K562 (cell line): ENCODE results near the gene MAGI2. TPM values are rescaled to one million over a fixed set of nuclear protein-coding genes. Genes with fewer than 3 reads are reported as not detected.

Experiments
- ATAC-seq: fragments of 200-7000 bp; cut with Tn5 transposase; 3 replicates; pipeline ENCODE4 v1.9.1; 2020; ENCODE audit warnings: moderate library complexity
- BruUV-seq: library from RNA; stranded (reverse); fragments of 400-500 nt; replicated peaks from 2 replicates; lab custom pipeline; 2021; lab: Mats Ljungman, UMichigan
- CTCF ChIA-PET: fragments of 300-600 bp; formaldehyde crosslinking; extraction: SDS; loops from one replicate; lab custom pipeline; 2021; ENCODE audit warnings: low intra/inter-chr PET ratio; lab: Yijun Ruan, JAX
- POLR2A ChIA-PET: fragments of 300-600, 350-650 bp; sonication (Branson Sonifier 250); formaldehyde crosslinking; extraction: SDS; loops from one replicate; lab custom pipeline; 2021; ENCODE audit warnings: antibody characterized with exemption, inconsistent platforms; lab: Yijun Ruan, JAX
- DNase-seq, 4 experiments: peaks; one replicate each; pipeline versions ENCODE4 v3.0.0 to v3.0.0-alpha.2; 2011 to 2018; ENCODE audit warnings: low spot score in 3 of 4, mixed read lengths in 3 of 4; ENCODE audit errors: extremely low read depth in 1 of 4
- FAIRE-seq: peaks from 2 replicates; lab custom pipeline; 2011; peaks lifted over from hg19 to GRCh38; lab: Jason Lieb, UNC
- H2AFZ ChIP-seq: 2 replicates; pipeline ENCODE4 v1.6.0; 2011; ENCODE audit warnings: low read depth, low read length, control low read depth, inconsistent platforms
- H3K27ac ChIP-seq: fragments of 200-600 bp; 3 replicates; pipeline ENCODE4 v1.8.0; 2011; ENCODE audit warnings: low read depth, mild to moderate bottlenecking, control low read depth, inconsistent platforms, low read length, moderate library complexity, mixed read lengths; ENCODE audit errors: extremely low read depth
- H3K27me3 ChIP-seq, 2 experiments: fragments of 300-600 bp in 1 of 2; 2 replicates in 1 of 2; 3 replicates in 1 of 2; pipeline versions ENCODE4 v1.6.0 to v1.8.0; 2011; ENCODE audit warnings: inconsistent platforms in 2 of 2, low read length in 2 of 2, mild to moderate bottlenecking in 1 of 2, mixed read lengths in 1 of 2, moderate library complexity in 1 of 2; ENCODE audit not compliant: control insufficient read depth in 2 of 2, insufficient read depth in 2 of 2
- H3K36me3 ChIP-seq: fragments of 300-600 bp; 3 replicates; pipeline ENCODE4 v1.8.0; 2011; ENCODE audit warnings: mild to moderate bottlenecking, low read length, inconsistent platforms; ENCODE audit not compliant: control insufficient read depth, insufficient read depth
- H3K4me1 ChIP-seq, 2 experiments: fragments of 200-600 bp in 1 of 2; replicated peaks in 1 of 2; 2 replicates in 1 of 2; 3 replicates in 1 of 2; pipeline versions ENCODE4 v1.5.1 to v1.8.0; 2011; ENCODE audit warnings: inconsistent platforms in 2 of 2, low read length in 2 of 2, mild to moderate bottlenecking in 1 of 2, mixed read lengths in 1 of 2, moderate library complexity in 1 of 2; ENCODE audit not compliant: control insufficient read depth in 2 of 2, insufficient read depth in 2 of 2
- H3K4me2 ChIP-seq: 2 replicates; pipeline ENCODE4 v1.6.1; 2011; ENCODE audit warnings: low read length, control low read depth, inconsistent platforms, mixed read lengths; ENCODE audit not compliant: insufficient read depth
- H3K4me3 ChIP-seq: fragments of 200-600 bp; sonication (generic), shearing (Covaris generic); 2 replicates; pipeline ENCODE4 v1.5.1; 2016; ENCODE audit warnings: control low read depth, inconsistent platforms
- H3K79me2 ChIP-seq: fragments of 200-600 bp; 3 replicates; pipeline ENCODE4 v1.8.0; 2011; ENCODE audit warnings: low read length, inconsistent platforms; ENCODE audit not compliant: control insufficient read depth, insufficient read depth
- H3K9ac ChIP-seq, 2 experiments: 2 replicates each; pipeline versions ENCODE4 v1.6.0 to v1.6.1; 2011; ENCODE audit warnings: low read depth in 2 of 2, low read length in 2 of 2, control low read depth in 1 of 2, inconsistent platforms in 1 of 2, mild to moderate bottlenecking in 1 of 2, mixed read lengths in 1 of 2; ENCODE audit not compliant: insufficient read depth in 1 of 2
- H3K9me1 ChIP-seq: one replicate; pipeline ENCODE4 v1.6.0; 2011; ENCODE audit warnings: inconsistent platforms, mild to moderate bottlenecking, low read length, moderate library complexity; ENCODE audit not compliant: control insufficient read depth, insufficient read depth
- H3K9me3 ChIP-seq: replicated peaks from 2 replicates; pipeline ENCODE4 v1.5.1; 2011; ENCODE audit warnings: low read depth, low read length, inconsistent platforms; ENCODE audit not compliant: control insufficient read depth, insufficient read depth
- H4K20me1 ChIP-seq: replicated peaks from 2 replicates; pipeline ENCODE4 v1.6.1; 2011; ENCODE audit warnings: low read length, inconsistent platforms, mixed read lengths; ENCODE audit not compliant: control insufficient read depth, insufficient read depth
- BRF1 ChIP-seq: IDR thresholded peaks from 3 replicates; pipeline ENCODE4 v1.6.1; 2011; ENCODE audit warnings: borderline replicate concordance, mild to moderate bottlenecking; ENCODE audit not compliant: insufficient read length; ENCODE audit errors: extremely low read depth
- CXXC5 ChIP-seq: fragments of 250-450 bp; sonication (Bioruptor Pico); IDR thresholded peaks from 2 replicates; pipeline ENCODE4 v1.8.0; 2022; ENCODE audit warnings: inconsistent platforms, mild to moderate bottlenecking, moderate library complexity
- HNRNPH1 ChIP-seq: fragments of 200-400 bp; formaldehyde crosslinking; optimal IDR thresholded peaks from 2 replicates; pipeline ENCODE3; 2017; ENCODE audit warnings: low read depth, mild to moderate bottlenecking, low read length, moderate library complexity
- HNRNPUL1 ChIP-seq: fragments of 200-400 bp; formaldehyde crosslinking; IDR thresholded peaks from 2 replicates; pipeline ENCODE4 v1.6.1; 2017; ENCODE audit warnings: low read length
- KAT8 ChIP-seq: fragments of 450-650 bp; IDR thresholded peaks from 2 replicates; pipeline ENCODE4 v1.6.1; 2016; ENCODE audit warnings: low read depth, mild to moderate bottlenecking
- KLF13 ChIP-seq: fragments of 450-650 bp; IDR thresholded peaks from 2 replicates; pipeline ENCODE4 v1.6.1; 2016; ENCODE audit warnings: missing genetic modification characterization, low read depth, mild to moderate bottlenecking, missing compliant biosample characterization, moderate library complexity, borderline replicate concordance
- NR2F6 ChIP-seq: fragments of 450-650 bp; formaldehyde crosslinking; IDR thresholded peaks from 2 replicates; pipeline ENCODE4 v1.4.0; 2020; ENCODE audit warnings: mild to moderate bottlenecking
- PHB ChIP-seq: fragments of 250-450 bp; sonication (Bioruptor Pico); IDR thresholded peaks from 2 replicates; pipeline ENCODE4 v1.5.0; 2021
- RBM22 ChIP-seq: fragments of 200-400 bp; formaldehyde crosslinking; IDR thresholded peaks from 2 replicates; pipeline ENCODE4 v1.6.1; 2018; ENCODE audit warnings: low read length, low read depth; ENCODE audit not compliant: poor library complexity, severe bottlenecking
- TCF7 ChIP-seq: sonication (generic); IDR thresholded peaks from 2 replicates; pipeline ENCODE4 v1.6.1; 2016; ENCODE audit warnings: antibody characterized with exemption, borderline replicate concordance
- in situ Hi-C: fragments of 300-500 bp; cut with MboI; formaldehyde crosslinking; loops from 4 replicates; pipeline ENCODE4 v1.15.0; 2018; ENCODE audit warnings: inconsistent platforms, mixed read lengths
- intact Hi-C: fragments of 100-400 bp; cut with micrococcal nuclease; formaldehyde crosslinking; loops from 2 replicates; pipeline ENCODE4 v1.14.2; 2022
- polyA plus RNA-seq, 8 experiments: library from polyadenylated mRNA; depleted of rRNA in 4 of 8; stranded (reverse) in 5 of 8; unstranded in 3 of 8; fragments of >200 nt; fragmentation: Nextera tagmentation in 2 of 8; fragmentation: Illumina TruSeq in 1 of 8; extraction: Ambion mirVana in 2 of 8; extraction: Trizol in 1 of 8; gene quantifications; 2 replicates each; pipeline versions ENCODE4 v1.2.1 to v1.2.3, GENCODE V29; 2011 to 2014; ENCODE audit warnings: inconsistent platforms in 1 of 8, missing spikeins in 1 of 8
- total RNA-seq, 7 experiments: library from RNA; depleted of rRNA in 6 of 7; stranded (reverse); fragments of >200 nt in 6 of 7; fragmentation: Illumina TruSeq in 2 of 7; extraction: Trizol in 2 of 7; gene quantifications; 2 replicates each; pipeline versions ENCODE4 v1.2.1 to v1.2.3, GENCODE V29; 2011 to 2021; ENCODE audit warnings: low replicate concordance in 1 of 7
- TF ChIP-seq, protein P1 (sequence below): fragments of 250-450 bp; sonication (Bioruptor Pico); IDR thresholded peaks from 2 replicates; pipeline ENCODE4 v1.5.0; 2021; ENCODE audit warnings: mild to moderate bottlenecking, moderate library complexity
- TF ChIP-seq, protein P2 (sequence below): sonication (generic); formaldehyde crosslinking; IDR thresholded peaks from 2 replicates; pipeline ENCODE4 v1.8.1; 2022; ENCODE audit warnings: missing genetic modification reagents
- TF ChIP-seq, protein P3 (sequence below): fragments of 450-650 bp; IDR thresholded peaks from 2 replicates; pipeline ENCODE4 v1.6.1; 2016; ENCODE audit warnings: missing biosample characterization, missing genetic modification characterization

MAGI2 gene
- total and polyA plus RNA-seq, 9 of the 15 experiments (the other 6 are each of a cell fraction or from before 2014, with no cell fraction given) = 0.27 to 1.4 (median 0.70) TPM

DNA sequence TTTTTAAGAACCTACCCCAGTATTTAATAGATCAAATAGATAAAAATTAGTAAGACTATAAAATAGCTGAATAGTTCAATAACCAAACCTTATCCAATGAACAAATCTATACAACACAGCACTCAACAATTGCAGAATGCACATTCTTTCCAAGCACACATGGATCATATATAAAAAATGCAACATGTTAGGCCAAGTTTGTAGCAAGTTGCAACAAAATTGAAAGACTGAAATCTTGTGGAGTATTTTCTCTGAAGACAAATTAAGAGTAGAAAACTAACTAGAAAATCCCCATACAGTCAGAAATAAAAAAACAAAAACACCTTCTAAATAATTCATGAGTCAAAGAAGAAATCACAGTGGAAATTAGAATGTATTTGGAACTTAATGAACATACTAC lies 1337.6 kb downstream of the MAGI2 start:
- TF ChIP-seq PHB (CRISPR knock-in tag) (no peak), KAT8 (no peak), RBM22 (no peak), TCF7 (no peak), HNRNPUL1 (no peak), HNRNPH1 (no peak), KLF13 (tag) (no peak), NR2F6 (no peak), CXXC5 (CRISPR knock-in tag) (no peak), BRF1 (no peak)
- TF ChIP-seq, protein P1, sequence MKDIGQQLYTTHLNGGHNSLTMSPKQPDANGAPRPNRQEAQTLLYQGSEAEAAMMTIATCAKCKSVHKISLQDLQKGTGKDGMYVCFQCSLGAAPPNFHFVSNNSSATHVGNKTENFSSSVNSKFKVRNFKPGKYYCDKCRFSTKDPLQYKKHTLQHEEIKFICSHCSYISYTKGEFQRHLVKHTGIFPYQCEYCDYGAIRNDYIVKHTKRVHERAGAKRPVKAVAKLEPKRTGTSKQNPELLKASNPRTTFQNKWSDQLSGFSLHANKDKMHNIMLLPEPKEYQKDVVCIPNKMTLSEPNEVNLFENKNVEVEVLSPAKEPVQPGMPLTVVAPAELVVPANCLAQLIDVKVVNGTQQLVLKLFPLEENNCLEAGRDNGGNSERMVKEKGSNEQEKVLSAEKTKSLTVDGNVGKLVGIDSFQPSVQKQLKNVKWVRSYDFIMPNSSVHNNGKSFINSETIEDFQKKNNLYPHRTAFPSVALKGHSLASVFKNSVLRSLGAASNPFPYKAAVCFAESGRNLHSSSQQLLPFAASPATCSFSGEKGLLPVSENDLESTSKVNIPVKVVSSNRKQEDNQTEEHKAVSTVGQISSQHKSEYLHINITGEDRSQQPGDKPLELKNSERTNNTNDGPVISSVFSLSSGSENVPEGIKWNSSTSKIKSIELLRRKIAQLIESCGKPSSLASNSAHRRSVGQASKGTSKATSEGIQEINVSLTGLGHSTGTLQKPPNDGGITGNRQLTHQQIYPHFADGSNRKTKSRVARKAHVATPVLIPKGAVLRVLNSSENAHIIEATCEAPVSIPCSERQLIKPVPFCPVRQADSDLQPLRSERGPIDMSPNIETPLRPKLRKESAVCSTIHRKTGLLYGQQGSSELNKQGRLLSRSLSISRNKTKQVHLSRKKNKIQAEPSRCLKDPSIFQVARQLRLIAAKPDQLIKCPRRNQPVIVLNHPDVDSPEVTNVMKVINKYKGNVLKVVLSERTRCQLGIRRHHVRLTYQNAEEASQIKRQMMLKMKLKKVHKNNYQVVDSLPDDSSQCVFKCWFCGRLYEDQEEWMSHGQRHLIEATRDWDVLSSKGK (CRISPR knock-in tag) = no peak
- TF ChIP-seq, protein P2, sequence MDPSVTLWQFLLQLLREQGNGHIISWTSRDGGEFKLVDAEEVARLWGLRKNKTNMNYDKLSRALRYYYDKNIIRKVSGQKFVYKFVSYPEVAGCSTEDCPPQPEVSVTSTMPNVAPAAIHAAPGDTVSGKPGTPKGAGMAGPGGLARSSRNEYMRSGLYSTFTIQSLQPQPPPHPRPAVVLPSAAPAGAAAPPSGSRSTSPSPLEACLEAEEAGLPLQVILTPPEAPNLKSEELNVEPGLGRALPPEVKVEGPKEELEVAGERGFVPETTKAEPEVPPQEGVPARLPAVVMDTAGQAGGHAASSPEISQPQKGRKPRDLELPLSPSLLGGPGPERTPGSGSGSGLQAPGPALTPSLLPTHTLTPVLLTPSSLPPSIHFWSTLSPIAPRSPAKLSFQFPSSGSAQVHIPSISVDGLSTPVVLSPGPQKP (CRISPR knock-in tag) = no peak
- TF ChIP-seq, protein P3, sequence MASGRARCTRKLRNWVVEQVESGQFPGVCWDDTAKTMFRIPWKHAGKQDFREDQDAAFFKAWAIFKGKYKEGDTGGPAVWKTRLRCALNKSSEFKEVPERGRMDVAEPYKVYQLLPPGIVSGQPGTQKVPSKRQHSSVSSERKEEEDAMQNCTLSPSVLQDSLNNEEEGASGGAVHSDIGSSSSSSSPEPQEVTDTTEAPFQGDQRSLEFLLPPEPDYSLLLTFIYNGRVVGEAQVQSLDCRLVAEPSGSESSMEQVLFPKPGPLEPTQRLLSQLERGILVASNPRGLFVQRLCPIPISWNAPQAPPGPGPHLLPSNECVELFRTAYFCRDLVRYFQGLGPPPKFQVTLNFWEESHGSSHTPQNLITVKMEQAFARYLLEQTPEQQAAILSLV (tag) = no peak
- ChIA-PET CTCF (no interaction called here), POLR2A (no interaction called here)
- Histone ChIP-seq H3K4me3 (no peak overlapping the region), H3K9me1 (no peaks in the 10 kb centered on the region), H4K20me1 (no peaks in the 10 kb centered on the region), H3K9me3 (no peaks in the 10 kb centered on the region), H3K9ac (no peak overlapping the region), H3K27me3 (no peaks in the 10 kb centered on the region; a peak in 1 of 5 replicates), H3K27ac (no peak overlapping the region), H3K4me2 (no peak overlapping the region), H3K79me2 (no peaks in the 10 kb centered on the region), H3K36me3 (no peaks in the 10 kb centered on the region), H2AFZ (no peak overlapping the region), H3K4me1 (no peaks in the 10 kb centered on the region)
- intact Hi-C loops (no loop called here), in situ Hi-C loops (no loop called here)
- no peak for FAIRE-seq
- DNase-seq = no peak
- BruUV-seq = no TSS peak
- ATAC-seq = no peak
